Astrocyte (in vitro differentiated cells and primary cell): Measurements from ENCODE around the gene PARP1. TPM values are rescaled to one million over a fixed set of nuclear protein-coding genes. Genes with fewer than 3 reads are reported as not detected.

Experiments used
- DNase-seq: peaks from one replicate; pipeline ENCODE4 v3.0.0-alpha.2; 2010; ENCODE audit warnings: low read depth
- FAIRE-seq: peaks from 2 replicates; lab custom pipeline; 2011; peaks lifted over from hg19 to GRCh38; lab: Jason Lieb, UNC
- H2AFZ ChIP-seq: 2 replicates; pipeline ENCODE4 v1.6.0; 2012; ENCODE audit warnings: low read depth, low read length, inconsistent platforms
- H3K27ac ChIP-seq: 2 replicates; pipeline ENCODE4 v1.5.1; 2011; ENCODE audit warnings: low read depth, low read length, inconsistent platforms
- H3K27me3 ChIP-seq: 2 replicates; pipeline ENCODE4 v1.6.0; 2011; ENCODE audit warnings: low read length, inconsistent platforms; ENCODE audit not compliant: insufficient read depth
- H3K36me3 ChIP-seq: 2 replicates; pipeline ENCODE4 v1.5.1; 2011; ENCODE audit warnings: low read length, inconsistent platforms; ENCODE audit not compliant: insufficient read depth
- H3K4me1 ChIP-seq: 2 replicates; pipeline ENCODE4 v1.5.1; 2011; ENCODE audit warnings: low read length, inconsistent platforms; ENCODE audit not compliant: insufficient read depth
- H3K4me2 ChIP-seq: 2 replicates; pipeline ENCODE4 v1.6.0; 2012; ENCODE audit warnings: low read length, inconsistent platforms
- H3K4me3 ChIP-seq: 2 replicates; pipeline ENCODE4 v1.5.1; 2011; ENCODE audit warnings: low read depth, mild to moderate bottlenecking, low read length, inconsistent platforms; ENCODE audit not compliant: insufficient read depth
- H3K79me2 ChIP-seq: 2 replicates; pipeline ENCODE4 v1.6.0; 2012; ENCODE audit warnings: mild to moderate bottlenecking, low read length, inconsistent platforms; ENCODE audit not compliant: insufficient read depth
- H3K9ac ChIP-seq: 2 replicates; pipeline ENCODE4 v1.6.0; 2012; ENCODE audit warnings: mild to moderate bottlenecking, low read length, inconsistent platforms
- H3K9me3 ChIP-seq: 2 replicates; pipeline ENCODE4 v1.5.1; 2012; ENCODE audit warnings: low read depth, mild to moderate bottlenecking, low read length, inconsistent platforms; ENCODE audit not compliant: insufficient read depth
- H4K20me1 ChIP-seq: 2 replicates; pipeline ENCODE4 v1.6.0; 2012; ENCODE audit warnings: low read length, inconsistent platforms; ENCODE audit not compliant: insufficient read depth
- H3K27ac Mint-ChIP-seq: one replicate; pipeline ENCODE4 v1.8.0; 2021; ENCODE audit warnings: mild to moderate bottlenecking, mixed read lengths; ENCODE audit not compliant: unreplicated experiment
- H3K27me3 Mint-ChIP-seq: one replicate; pipeline ENCODE4 v1.8.0; 2021; ENCODE audit warnings: low read depth, mixed read lengths; ENCODE audit not compliant: unreplicated experiment
- H3K36me3 Mint-ChIP-seq: one replicate; pipeline ENCODE4 v1.8.0; 2021; ENCODE audit warnings: low read depth, mixed read lengths; ENCODE audit not compliant: unreplicated experiment
- H3K4me1 Mint-ChIP-seq: one replicate; pipeline ENCODE4 v1.8.0; 2021; ENCODE audit warnings: low read depth, mixed read lengths; ENCODE audit not compliant: unreplicated experiment
- H3K4me3 Mint-ChIP-seq: one replicate; pipeline ENCODE4 v1.8.0; 2021; ENCODE audit warnings: mild to moderate bottlenecking, moderate library complexity, mixed read lengths; ENCODE audit not compliant: unreplicated experiment
- H3K9me3 Mint-ChIP-seq: one replicate; pipeline ENCODE4 v1.8.0; 2021; ENCODE audit warnings: mild to moderate bottlenecking, mixed read lengths; ENCODE audit not compliant: unreplicated experiment
- EZH2 ChIP-seq: IDR thresholded peaks from 2 replicates; pipeline ENCODE4 v1.6.1; 2012; ENCODE audit warnings: mild to moderate bottlenecking, low read length, inconsistent platforms; ENCODE audit not compliant: insufficient read depth
- total RNA-seq: library from RNA; stranded (reverse); gene quantifications from 2 replicates; pipeline ENCODE4 v1.2.1, GENCODE V29; 2021
- TF ChIP-seq, protein P1 (sequence below): IDR thresholded peaks from 2 replicates; pipeline ENCODE4 v1.5.1; 2011; ENCODE audit warnings: low read depth, mild to moderate bottlenecking, inconsistent platforms, low read length, moderate library complexity; ENCODE audit not compliant: insufficient read depth

PARP1 gene
- total RNA-seq, 1 donor from 2014 or later, result 57.8 TPM

DNA sequence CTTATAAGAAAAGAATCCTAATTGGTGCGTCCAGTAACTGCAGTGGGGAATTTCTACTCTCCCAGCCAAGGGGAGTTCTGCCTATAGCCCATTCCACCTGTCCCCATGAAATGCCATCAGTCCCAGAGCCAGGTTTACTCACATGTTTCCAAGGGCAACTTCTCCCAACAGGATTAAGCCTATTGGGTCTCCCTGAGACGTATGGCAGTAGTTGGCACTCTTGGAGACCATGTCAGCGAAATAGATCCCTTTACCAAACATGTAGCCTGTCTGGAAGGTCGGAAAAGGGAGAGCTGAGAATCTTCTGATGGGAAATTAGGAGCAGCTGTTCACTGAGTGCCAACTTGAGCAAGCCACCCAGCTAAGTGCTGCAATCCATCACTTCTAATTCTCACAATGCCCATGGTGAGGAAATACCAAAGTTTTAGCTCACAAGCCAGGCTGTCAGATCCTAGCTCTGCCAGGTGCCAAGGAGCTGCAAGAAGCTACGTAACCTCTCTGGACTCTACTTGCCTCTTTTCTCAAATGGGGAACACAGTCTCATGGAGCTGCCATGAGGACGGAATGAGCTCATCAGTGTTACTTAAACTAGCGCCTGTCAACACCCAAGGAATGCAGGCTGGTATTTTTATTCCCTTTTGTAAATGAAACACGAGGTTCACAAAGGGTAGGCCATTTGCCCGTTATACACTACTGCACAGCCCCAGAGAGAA lies 43.9 kb downstream of the PARP1 start:
- FAIRE-seq, result no peak
- H3K36me3 ChIP-seq, result peaks cover 49% of the 10 kb centered on the region

DNA sequence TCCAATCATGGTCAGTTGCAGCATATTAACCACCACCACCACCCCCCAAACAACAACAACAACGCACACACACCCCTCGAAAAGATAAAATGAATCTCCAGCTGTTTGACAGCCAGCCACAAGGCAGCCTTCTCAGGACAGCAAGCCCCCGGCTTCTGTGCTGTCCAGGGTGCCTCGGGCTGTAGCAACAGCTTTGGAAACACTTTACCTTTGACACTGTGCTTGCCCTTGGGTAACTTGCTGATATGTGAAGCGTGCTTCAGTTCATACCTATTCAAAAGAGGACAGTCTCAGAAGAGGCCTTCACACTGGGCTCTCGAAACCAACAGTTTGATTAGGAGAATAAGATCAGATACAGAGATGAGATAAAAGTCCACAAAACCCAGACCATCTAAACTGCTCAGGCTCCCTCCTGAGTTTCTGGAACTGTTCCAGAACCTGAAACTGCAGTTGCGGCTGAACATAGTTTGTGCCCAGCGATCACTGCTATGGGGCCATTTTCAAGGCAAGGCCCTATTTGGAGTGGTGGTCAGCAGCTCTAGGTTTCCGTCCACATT lies 44.9 kb downstream of the PARP1 start:
- Histone ChIP-seq H2AFZ (no peak overlapping the region), H3K4me2 (no peak overlapping the region), H4K20me1 (peaks cover 8% of the 10 kb centered on the region), H3K79me2 (no peaks in the 10 kb centered on the region), H3K4me1 (peaks cover 11% of the 10 kb centered on the region), H3K36me3 (peaks cover 47% of the 10 kb centered on the region), H3K9ac (no peak overlapping the region), H3K27me3 (no peaks in the 10 kb centered on the region), H3K4me3 (no peak overlapping the region), H3K9me3 (no peaks in the 10 kb centered on the region), H3K27ac (no peak overlapping the region)
- FAIRE-seq, result no peak
- peaks cover 8% of the 10 kb centered on the region for H3K4me1 Mint-ChIP-seq
- no peak overlapping the region for H3K27ac Mint-ChIP-seq
- H3K9me3 Mint-ChIP-seq, result no peaks in the 10 kb centered on the region
- H3K27me3 Mint-ChIP-seq, result no peaks in the 10 kb centered on the region
- H3K4me3 Mint-ChIP-seq, result no peak overlapping the region
- H3K36me3 Mint-ChIP-seq, result peaks cover 42% of the 10 kb centered on the region
- TF ChIP-seq EZH2, result no peak
- TF ChIP-seq, protein P1, sequence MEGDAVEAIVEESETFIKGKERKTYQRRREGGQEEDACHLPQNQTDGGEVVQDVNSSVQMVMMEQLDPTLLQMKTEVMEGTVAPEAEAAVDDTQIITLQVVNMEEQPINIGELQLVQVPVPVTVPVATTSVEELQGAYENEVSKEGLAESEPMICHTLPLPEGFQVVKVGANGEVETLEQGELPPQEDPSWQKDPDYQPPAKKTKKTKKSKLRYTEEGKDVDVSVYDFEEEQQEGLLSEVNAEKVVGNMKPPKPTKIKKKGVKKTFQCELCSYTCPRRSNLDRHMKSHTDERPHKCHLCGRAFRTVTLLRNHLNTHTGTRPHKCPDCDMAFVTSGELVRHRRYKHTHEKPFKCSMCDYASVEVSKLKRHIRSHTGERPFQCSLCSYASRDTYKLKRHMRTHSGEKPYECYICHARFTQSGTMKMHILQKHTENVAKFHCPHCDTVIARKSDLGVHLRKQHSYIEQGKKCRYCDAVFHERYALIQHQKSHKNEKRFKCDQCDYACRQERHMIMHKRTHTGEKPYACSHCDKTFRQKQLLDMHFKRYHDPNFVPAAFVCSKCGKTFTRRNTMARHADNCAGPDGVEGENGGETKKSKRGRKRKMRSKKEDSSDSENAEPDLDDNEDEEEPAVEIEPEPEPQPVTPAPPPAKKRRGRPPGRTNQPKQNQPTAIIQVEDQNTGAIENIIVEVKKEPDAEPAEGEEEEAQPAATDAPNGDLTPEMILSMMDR, result no peak
- no peak for DNase-seq

More for the DNA sequence above, 43.9 kb downstream of the PARP1 start:
- no peak overlapping the region for H2AFZ ChIP-seq
- H3K9ac ChIP-seq, result no peak overlapping the region
- H3K27ac Mint-ChIP-seq, result no peak overlapping the region
- peaks cover 38% of the 10 kb centered on the region for H3K36me3 Mint-ChIP-seq
- H3K9me3 Mint-ChIP-seq, result no peaks in the 10 kb centered on the region
- no peak overlapping the region for H3K4me2 ChIP-seq
- no peak overlapping the region for H3K27ac ChIP-seq
- peaks cover 8% of the 10 kb centered on the region for H3K4me1 Mint-ChIP-seq
- peaks cover 8% of the 10 kb centered on the region for H4K20me1 ChIP-seq
- no peaks in the 10 kb centered on the region for H3K79me2 ChIP-seq
- DNase-seq, result no peak
- H3K27me3 Mint-ChIP-seq, result no peaks in the 10 kb centered on the region
- no peak overlapping the region for H3K4me3 Mint-ChIP-seq
- H3K27me3 ChIP-seq, result no peaks in the 10 kb centered on the region
- H3K4me3 ChIP-seq, result no peak overlapping the region
- TF ChIP-seq, protein P1, result no peak
- TF ChIP-seq EZH2, result no peak
- peaks cover 11% of the 10 kb centered on the region for H3K4me1 ChIP-seq
- H3K9me3 ChIP-seq, result no peaks in the 10 kb centered on the region

DNA sequence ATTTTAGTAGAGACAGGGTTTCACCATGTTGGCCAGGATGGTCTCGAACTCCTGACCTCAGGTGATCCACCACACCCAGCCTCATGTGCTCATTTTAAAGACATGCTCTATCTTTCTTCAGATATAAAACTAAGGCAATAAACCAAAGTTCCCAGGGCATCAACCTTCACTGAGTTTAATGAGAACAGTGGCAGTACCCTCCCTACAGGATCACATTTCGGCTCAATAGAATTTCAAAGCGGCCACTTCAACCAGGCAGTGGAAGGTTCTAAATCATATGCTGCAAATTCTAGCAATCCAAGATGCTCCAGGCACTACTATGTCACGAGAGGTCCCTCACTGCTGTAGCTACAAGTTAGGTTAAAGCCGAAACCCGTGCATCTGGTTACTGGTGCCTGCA lies 45.5 kb downstream of the PARP1 start:
- H4K20me1 ChIP-seq, result peaks cover 8% of the 10 kb centered on the region
- FAIRE-seq, result no peak
- Mint-ChIP-seq H3K4me3 (no peak overlapping the region), H3K27me3 (no peaks in the 10 kb centered on the region), H3K4me1 (peaks cover 8% of the 10 kb centered on the region), H3K27ac (no peak overlapping the region), H3K9me3 (no peaks in the 10 kb centered on the region), H3K36me3 (peaks cover 41% of the 10 kb centered on the region)
- H3K27me3 ChIP-seq, result no peaks in the 10 kb centered on the region
- H3K9ac ChIP-seq, result no peak overlapping the region
- no peak overlapping the region for H3K4me3 ChIP-seq
- H3K4me2 ChIP-seq, result no peak overlapping the region
- no peak overlapping the region for H3K27ac ChIP-seq
- H3K79me2 ChIP-seq, result no peaks in the 10 kb centered on the region
- no peak overlapping the region for H2AFZ ChIP-seq
- DNase-seq, result no peak
- H3K4me1 ChIP-seq, result peaks cover 11% of the 10 kb centered on the region
- TF ChIP-seq, protein P1, result no peak
- no peak for TF ChIP-seq EZH2
- H3K9me3 ChIP-seq, result no peaks in the 10 kb centered on the region
- peaks cover 41% of the 10 kb centered on the region for H3K36me3 ChIP-seq
